Liver (tissue), 9 donors: ENCODE data around the gene UPF3B. TPM values are rescaled to one million over a fixed set of nuclear protein-coding genes. Genes with fewer than 3 reads are reported as not detected.

Source experiments
- DNase-seq: peaks from one replicate; pipeline ENCODE4 v3.0.0-alpha.2; 2017; ENCODE audit warnings: low spot score
- H3K27ac ChIP-seq, 2 donors: one replicate each; pipeline ENCODE4 v1.7.0; 2013; ENCODE audit warnings: inconsistent platforms in 2 of 2, low read length in 2 of 2, control low read depth in 1 of 2, low read depth in 1 of 2, mild to moderate bottlenecking in 1 of 2
- H3K27me3 ChIP-seq, 4 donors: one replicate each; pipeline versions ENCODE4 v1.6.1 to v1.7.0; 2013; ENCODE audit warnings: low read length in 3 of 4, inconsistent platforms in 1 of 4, mild to moderate bottlenecking in 1 of 4, moderate library complexity in 1 of 4; ENCODE audit not compliant: control insufficient read depth in 4 of 4, insufficient read depth in 4 of 4
- H3K36me3 ChIP-seq, 4 donors: one replicate each; pipeline versions ENCODE4 v1.6.1 to v1.7.0; 2013; ENCODE audit warnings: low read length in 3 of 4, mild to moderate bottlenecking in 3 of 4, low read depth in 1 of 4, moderate library complexity in 1 of 4; ENCODE audit not compliant: control insufficient read depth in 4 of 4, insufficient read depth in 3 of 4
- H3K4me1 ChIP-seq, 4 donors: one replicate each; pipeline versions ENCODE4 v1.6.1 to v1.7.0; 2013; ENCODE audit warnings: low read length in 3 of 4, mild to moderate bottlenecking in 3 of 4, moderate library complexity in 1 of 4; ENCODE audit not compliant: control insufficient read depth in 4 of 4, insufficient read depth in 4 of 4
- H3K4me3 ChIP-seq, 3 donors: one replicate each; pipeline versions ENCODE4 v1.6.1 to v1.7.0; 2013; ENCODE audit warnings: low read length in 3 of 3, control low read depth in 1 of 3, low read depth in 1 of 3, mild to moderate bottlenecking in 1 of 3
- H3K9ac ChIP-seq, 2 donors: one replicate each; pipeline ENCODE4 v1.7.0; 2013; ENCODE audit warnings: low read length in 2 of 2, mild to moderate bottlenecking in 2 of 2, moderate library complexity in 2 of 2, control low read depth in 1 of 2, low read depth in 1 of 2
- H3K9me3 ChIP-seq, 4 donors: one replicate each; pipeline versions ENCODE4 v1.6.1 to v1.7.0; 2013; ENCODE audit warnings: low read length in 3 of 4; ENCODE audit not compliant: control insufficient read depth in 4 of 4
- FOXA1 ChIP-seq: IDR thresholded peaks from 2 replicates; pipeline ENCODE4 v1.6.1; 2016; ENCODE audit warnings: antibody characterized with exemption
- FOXA2 ChIP-seq: IDR thresholded peaks from 2 replicates; pipeline ENCODE4 v1.6.1; 2016; ENCODE audit warnings: antibody characterized with exemption
- GABPA ChIP-seq, 2 donors: IDR thresholded peaks in 1 of 2; conservative IDR thresholded peaks in 1 of 2; 2 replicates each; pipeline ENCODE4 v1.6.1; 2016; ENCODE audit warnings: antibody characterized with exemption in 2 of 2, mild to moderate bottlenecking in 1 of 2, moderate library complexity in 1 of 2
- HNF4A ChIP-seq, 2 donors: conservative IDR thresholded peaks; 2 replicates each; pipeline ENCODE4 v1.6.1; 2016; ENCODE audit warnings: antibody characterized with exemption in 2 of 2, mild to moderate bottlenecking in 2 of 2
- HNF4G ChIP-seq: IDR thresholded peaks from 2 replicates; pipeline ENCODE4 v1.6.1; 2016; ENCODE audit warnings: antibody characterized with exemption
- JUND ChIP-seq, 2 donors: IDR thresholded peaks; 2 replicates each; pipeline ENCODE4 v1.6.1; 2016; ENCODE audit warnings: antibody characterized with exemption in 2 of 2
- NR2F2 ChIP-seq: IDR thresholded peaks from 2 replicates; pipeline ENCODE4 v1.6.1; 2016; ENCODE audit warnings: antibody characterized with exemption
- RAD21 ChIP-seq, 2 donors: IDR thresholded peaks; 2 replicates each; pipeline ENCODE4 v1.6.1; 2016; ENCODE audit warnings: antibody characterized with exemption in 2 of 2, mild to moderate bottlenecking in 2 of 2
- RXRA ChIP-seq, 2 donors: IDR thresholded peaks; 2 replicates each; pipeline ENCODE4 v1.6.1; 2017 to 2018; ENCODE audit warnings: antibody characterized with exemption in 2 of 2, mild to moderate bottlenecking in 1 of 2
- SP1 ChIP-seq: IDR thresholded peaks from 2 replicates; pipeline ENCODE4 v1.6.1; 2018; ENCODE audit warnings: antibody characterized with exemption, mild to moderate bottlenecking
- TAF1 ChIP-seq: conservative IDR thresholded peaks from 2 replicates; pipeline ENCODE4 v1.6.1; 2016; ENCODE audit warnings: antibody characterized with exemption, mild to moderate bottlenecking
- YY1 ChIP-seq: IDR thresholded peaks from 2 replicates; pipeline ENCODE4 v1.6.1; 2016; ENCODE audit warnings: antibody characterized with exemption, mild to moderate bottlenecking
- WGBS: extraction: QIAGEN DNeasy Blood & Tissue Kit; methylation state at CpG from one replicate; pipeline ENCODE4 v1.1.7; 2013; 5-methylcytosine and 5-hydroxymethylcytosine counted together
- polyA plus RNA-seq, 2 donors: library from polyadenylated mRNA; stranded (reverse) in 1 of 2; unstranded in 1 of 2; fragments of 200-250 nt in 1 of 2; fragments of >200 nt in 1 of 2; fragmentation: Nextera tagmentation in 1 of 2; extraction: Ambion mirVana in 1 of 2; gene quantifications; one replicate each; pipeline versions ENCODE4 v1.2.1 to v1.2.3, GENCODE V29; 2013 to 2015
- total RNA-seq, 2 donors: library from RNA; depleted of rRNA; stranded (reverse); fragments of >200 nt; gene quantifications; one replicate each; pipeline ENCODE4 v1.2.3, GENCODE V29; 2014
- TF ChIP-seq, protein P1 (sequence below): fragments of 150-350 bp; IDR thresholded peaks from 2 replicates; pipeline ENCODE4 v1.5.1; 2017; ENCODE audit warnings: improper control_type of control experiment, low read depth, low read length; ENCODE audit not compliant: missing input control
- TF ChIP-seq, protein P2 (sequence below): IDR thresholded peaks from 2 replicates; pipeline ENCODE4 v1.6.1; 2016; ENCODE audit warnings: antibody characterized with exemption
- TF ChIP-seq, protein P3 (sequence below): IDR thresholded peaks from 2 replicates; pipeline ENCODE4 v1.6.1; 2016; ENCODE audit warnings: antibody characterized with exemption
- TF ChIP-seq, protein P4 (sequence below): IDR thresholded peaks from 2 replicates; pipeline ENCODE4 v1.6.1; 2016; ENCODE audit warnings: antibody characterized with exemption, mild to moderate bottlenecking
- TF ChIP-seq, protein P5 (sequence below): IDR thresholded peaks from 2 replicates; pipeline ENCODE4 v1.6.1; 2016; ENCODE audit warnings: antibody characterized with exemption
- donor health status: healthy.
- donor health status: healthy.
- donor health status: healthy.
- donor health status: healthy.
- donor health status: healthy.

The UPF3B gene
- total and polyA plus RNA-seq, 4 donors = 3.3 to 4.6 (median 3.9) TPM

DNA sequence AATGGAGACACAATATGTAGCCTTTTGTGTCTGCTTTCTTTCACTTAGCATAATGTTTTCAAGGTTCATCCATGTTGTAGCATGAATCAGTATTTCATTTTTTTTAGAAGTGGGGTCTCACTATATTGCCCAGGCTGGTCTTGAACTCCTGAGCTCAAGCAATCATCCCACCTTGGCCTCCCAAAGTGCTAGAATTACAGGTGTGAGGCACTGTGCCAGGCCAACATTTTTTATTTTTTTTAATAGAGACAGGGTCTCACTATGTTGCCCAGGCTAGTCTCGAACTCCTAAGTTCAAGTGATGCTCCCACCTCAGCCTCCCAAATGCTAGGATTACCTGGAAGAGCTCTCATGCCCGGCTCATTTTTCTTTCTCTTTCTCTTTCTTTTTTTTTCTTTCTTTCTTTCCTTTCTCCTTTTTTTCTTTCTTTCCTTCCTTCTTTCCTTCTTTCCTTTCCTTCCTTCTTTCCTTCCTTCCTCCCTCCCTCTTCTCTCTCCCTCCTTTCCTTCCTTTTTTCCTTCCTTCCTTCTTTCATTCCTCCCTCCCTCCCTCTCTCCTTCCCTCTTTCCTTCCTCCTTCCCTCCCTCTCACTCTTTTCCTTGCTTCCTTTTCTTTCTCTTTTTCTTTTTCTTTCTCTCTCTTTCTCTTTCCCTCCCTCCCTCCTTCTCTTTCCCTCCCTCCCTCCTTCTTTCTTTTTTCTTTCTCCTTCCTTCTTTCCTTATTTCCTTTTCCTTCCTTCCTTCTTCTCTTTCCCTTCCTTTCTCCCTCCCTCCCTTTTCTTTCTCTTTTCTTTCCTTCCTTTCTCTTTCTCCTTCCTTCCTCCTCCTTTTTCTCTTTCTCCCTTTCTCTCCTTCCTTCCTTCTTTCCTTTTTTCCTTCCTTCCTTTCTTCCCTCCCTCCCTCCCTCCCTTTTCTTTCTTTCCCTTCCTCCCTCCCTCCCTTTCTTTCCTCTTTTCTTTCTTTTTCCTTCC, 51.2 kb downstream of the UPF3B start:
- no peak for DNase-seq
- 91% methylated on average over 2 of the region's 2 CpGs for WGBS
- H3K27ac ChIP-seq = no peak overlapping the region
- no peaks in the 10 kb centered on the region for H3K4me1 ChIP-seq
- peaks cover 0 to 2% (median 0%) of the 10 kb centered on the region in 4 donors for H3K36me3 ChIP-seq
- H3K4me3 ChIP-seq = no peak overlapping the region
- TF ChIP-seq HNF4G (no peak), GABPA (IDR thresholded peaks at IDR 0.05 in 1 of 2, conservative IDR thresholded peaks at IDR 0.05 in 1 of 2) (no peak), SP1 (no peak), JUND (IDR thresholded peaks at IDR 0.05) (no peak), HNF4A (conservative IDR thresholded peaks at IDR 0.05) (no peak), FOXA2 (no peak), YY1 (no peak), RAD21 (IDR thresholded peaks at IDR 0.05) (no peak), RXRA (IDR thresholded peaks at IDR 0.05) (no peak), NR2F2 (no peak), TAF1 (no peak), FOXA1 (no peak)
- TF ChIP-seq, protein P1, sequence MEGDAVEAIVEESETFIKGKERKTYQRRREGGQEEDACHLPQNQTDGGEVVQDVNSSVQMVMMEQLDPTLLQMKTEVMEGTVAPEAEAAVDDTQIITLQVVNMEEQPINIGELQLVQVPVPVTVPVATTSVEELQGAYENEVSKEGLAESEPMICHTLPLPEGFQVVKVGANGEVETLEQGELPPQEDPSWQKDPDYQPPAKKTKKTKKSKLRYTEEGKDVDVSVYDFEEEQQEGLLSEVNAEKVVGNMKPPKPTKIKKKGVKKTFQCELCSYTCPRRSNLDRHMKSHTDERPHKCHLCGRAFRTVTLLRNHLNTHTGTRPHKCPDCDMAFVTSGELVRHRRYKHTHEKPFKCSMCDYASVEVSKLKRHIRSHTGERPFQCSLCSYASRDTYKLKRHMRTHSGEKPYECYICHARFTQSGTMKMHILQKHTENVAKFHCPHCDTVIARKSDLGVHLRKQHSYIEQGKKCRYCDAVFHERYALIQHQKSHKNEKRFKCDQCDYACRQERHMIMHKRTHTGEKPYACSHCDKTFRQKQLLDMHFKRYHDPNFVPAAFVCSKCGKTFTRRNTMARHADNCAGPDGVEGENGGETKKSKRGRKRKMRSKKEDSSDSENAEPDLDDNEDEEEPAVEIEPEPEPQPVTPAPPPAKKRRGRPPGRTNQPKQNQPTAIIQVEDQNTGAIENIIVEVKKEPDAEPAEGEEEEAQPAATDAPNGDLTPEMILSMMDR = no peak
- TF ChIP-seq, protein P2, sequence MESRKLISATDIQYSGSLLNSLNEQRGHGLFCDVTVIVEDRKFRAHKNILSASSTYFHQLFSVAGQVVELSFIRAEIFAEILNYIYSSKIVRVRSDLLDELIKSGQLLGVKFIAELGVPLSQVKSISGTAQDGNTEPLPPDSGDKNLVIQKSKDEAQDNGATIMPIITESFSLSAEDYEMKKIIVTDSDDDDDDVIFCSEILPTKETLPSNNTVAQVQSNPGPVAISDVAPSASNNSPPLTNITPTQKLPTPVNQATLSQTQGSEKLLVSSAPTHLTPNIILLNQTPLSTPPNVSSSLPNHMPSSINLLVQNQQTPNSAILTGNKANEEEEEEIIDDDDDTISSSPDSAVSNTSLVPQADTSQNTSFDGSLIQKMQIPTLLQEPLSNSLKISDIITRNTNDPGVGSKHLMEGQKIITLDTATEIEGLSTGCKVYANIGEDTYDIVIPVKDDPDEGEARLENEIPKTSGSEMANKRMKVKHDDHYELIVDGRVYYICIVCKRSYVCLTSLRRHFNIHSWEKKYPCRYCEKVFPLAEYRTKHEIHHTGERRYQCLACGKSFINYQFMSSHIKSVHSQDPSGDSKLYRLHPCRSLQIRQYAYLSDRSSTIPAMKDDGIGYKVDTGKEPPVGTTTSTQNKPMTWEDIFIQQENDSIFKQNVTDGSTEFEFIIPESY = no peak
- TF ChIP-seq, protein P3, sequence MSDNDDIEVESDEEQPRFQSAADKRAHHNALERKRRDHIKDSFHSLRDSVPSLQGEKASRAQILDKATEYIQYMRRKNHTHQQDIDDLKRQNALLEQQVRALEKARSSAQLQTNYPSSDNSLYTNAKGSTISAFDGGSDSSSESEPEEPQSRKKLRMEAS = no peak
- TF ChIP-seq, protein P4, sequence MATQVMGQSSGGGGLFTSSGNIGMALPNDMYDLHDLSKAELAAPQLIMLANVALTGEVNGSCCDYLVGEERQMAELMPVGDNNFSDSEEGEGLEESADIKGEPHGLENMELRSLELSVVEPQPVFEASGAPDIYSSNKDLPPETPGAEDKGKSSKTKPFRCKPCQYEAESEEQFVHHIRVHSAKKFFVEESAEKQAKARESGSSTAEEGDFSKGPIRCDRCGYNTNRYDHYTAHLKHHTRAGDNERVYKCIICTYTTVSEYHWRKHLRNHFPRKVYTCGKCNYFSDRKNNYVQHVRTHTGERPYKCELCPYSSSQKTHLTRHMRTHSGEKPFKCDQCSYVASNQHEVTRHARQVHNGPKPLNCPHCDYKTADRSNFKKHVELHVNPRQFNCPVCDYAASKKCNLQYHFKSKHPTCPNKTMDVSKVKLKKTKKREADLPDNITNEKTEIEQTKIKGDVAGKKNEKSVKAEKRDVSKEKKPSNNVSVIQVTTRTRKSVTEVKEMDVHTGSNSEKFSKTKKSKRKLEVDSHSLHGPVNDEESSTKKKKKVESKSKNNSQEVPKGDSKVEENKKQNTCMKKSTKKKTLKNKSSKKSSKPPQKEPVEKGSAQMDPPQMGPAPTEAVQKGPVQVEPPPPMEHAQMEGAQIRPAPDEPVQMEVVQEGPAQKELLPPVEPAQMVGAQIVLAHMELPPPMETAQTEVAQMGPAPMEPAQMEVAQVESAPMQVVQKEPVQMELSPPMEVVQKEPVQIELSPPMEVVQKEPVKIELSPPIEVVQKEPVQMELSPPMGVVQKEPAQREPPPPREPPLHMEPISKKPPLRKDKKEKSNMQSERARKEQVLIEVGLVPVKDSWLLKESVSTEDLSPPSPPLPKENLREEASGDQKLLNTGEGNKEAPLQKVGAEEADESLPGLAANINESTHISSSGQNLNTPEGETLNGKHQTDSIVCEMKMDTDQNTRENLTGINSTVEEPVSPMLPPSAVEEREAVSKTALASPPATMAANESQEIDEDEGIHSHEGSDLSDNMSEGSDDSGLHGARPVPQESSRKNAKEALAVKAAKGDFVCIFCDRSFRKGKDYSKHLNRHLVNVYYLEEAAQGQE = no peak
- TF ChIP-seq, protein P5, sequence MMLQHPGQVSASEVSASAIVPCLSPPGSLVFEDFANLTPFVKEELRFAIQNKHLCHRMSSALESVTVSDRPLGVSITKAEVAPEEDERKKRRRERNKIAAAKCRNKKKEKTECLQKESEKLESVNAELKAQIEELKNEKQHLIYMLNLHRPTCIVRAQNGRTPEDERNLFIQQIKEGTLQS = no peak
- H3K9ac ChIP-seq = no peak overlapping the region
- no peaks in the 10 kb centered on the region for H3K9me3 ChIP-seq
- no peaks in the 10 kb centered on the region for H3K27me3 ChIP-seq
